Uterus (tissue), 2 donors: ENCODE data around the gene LHFPL6.

Experiments
- POLR2A ChIP-seq, 2 donors: fragments of 450-650 bp; IDR thresholded peaks; one replicate each; pipeline ENCODE4 v1.6.1; 2016; ENCODE audit warnings: antibody characterized with exemption in 2 of 2, mild to moderate bottlenecking in 1 of 2, moderate library complexity in 1 of 2
- TF ChIP-seq, protein P1 (sequence below), 4 experiments: fragments of 200-600 bp in 2 of 4; fragments of 450-650 bp in 2 of 4; sonication (generic) in 2 of 4; IDR thresholded peaks; one replicate each; pipeline ENCODE4 v1.5.1; 2016 to 2019; ENCODE audit warnings: antibody characterized with exemption in 4 of 4, mild to moderate bottlenecking in 2 of 4, moderate library complexity in 1 of 4

GRCh38 chr13:39599012-39599411 lies 4.0 kb downstream of the LHFPL6 start:
- TF ChIP-seq POLR2A (IDR thresholded peaks at IDR 0.05) = no peak
- TF ChIP-seq, protein P1, sequence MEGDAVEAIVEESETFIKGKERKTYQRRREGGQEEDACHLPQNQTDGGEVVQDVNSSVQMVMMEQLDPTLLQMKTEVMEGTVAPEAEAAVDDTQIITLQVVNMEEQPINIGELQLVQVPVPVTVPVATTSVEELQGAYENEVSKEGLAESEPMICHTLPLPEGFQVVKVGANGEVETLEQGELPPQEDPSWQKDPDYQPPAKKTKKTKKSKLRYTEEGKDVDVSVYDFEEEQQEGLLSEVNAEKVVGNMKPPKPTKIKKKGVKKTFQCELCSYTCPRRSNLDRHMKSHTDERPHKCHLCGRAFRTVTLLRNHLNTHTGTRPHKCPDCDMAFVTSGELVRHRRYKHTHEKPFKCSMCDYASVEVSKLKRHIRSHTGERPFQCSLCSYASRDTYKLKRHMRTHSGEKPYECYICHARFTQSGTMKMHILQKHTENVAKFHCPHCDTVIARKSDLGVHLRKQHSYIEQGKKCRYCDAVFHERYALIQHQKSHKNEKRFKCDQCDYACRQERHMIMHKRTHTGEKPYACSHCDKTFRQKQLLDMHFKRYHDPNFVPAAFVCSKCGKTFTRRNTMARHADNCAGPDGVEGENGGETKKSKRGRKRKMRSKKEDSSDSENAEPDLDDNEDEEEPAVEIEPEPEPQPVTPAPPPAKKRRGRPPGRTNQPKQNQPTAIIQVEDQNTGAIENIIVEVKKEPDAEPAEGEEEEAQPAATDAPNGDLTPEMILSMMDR (IDR thresholded peaks at IDR 0.05) = no peak
